CD4-positive, alpha-beta T cell treated with Interleukin-1 beta for 1 hour (primary cell): ENCODE measurements around the gene SIGLEC9.
"Not testable (repeated sequence)": the region's sequence is repeated elsewhere in the genome, so short reads cannot be mapped to it uniquely, and the experiment has no call there.

Experiments used
- DNase-seq, 2 donors: peaks; one replicate each; pipeline ENCODE4 v3.0.0-alpha.2; 2020 to 2022

The SIGLEC9 gene

GRCh38 chr19:51125421-51126075 lies 842 bp downstream of the SIGLEC9 start:
- DNase-seq: no peak

GRCh38 chr19:51127032-51127431 lies 2.3 kb downstream of the SIGLEC9 start:
- DNase-seq: no peak

DNA sequence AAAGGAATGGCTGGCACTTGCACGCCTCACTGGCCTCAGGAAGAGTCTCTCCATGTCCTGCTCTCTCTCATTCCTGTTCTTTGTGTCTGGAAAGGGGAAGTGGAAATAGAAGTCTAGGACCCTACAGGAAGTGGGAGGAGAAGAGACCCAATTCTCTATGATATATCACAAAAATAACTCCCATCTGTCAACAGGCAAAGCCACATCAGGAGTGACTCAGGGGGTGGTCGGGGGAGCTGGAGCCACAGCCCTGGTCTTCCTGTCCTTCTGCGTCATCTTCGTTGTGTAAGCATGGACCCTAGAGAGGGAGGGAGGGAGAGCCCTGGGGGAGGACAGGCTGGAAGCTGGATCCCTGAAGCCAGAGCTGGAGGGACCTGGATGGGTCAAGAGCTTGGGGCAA lies 3.0 kb downstream of the SIGLEC9 start:
- DNase-seq: peak in 1 of 2 donors; percentile 75

DNA sequence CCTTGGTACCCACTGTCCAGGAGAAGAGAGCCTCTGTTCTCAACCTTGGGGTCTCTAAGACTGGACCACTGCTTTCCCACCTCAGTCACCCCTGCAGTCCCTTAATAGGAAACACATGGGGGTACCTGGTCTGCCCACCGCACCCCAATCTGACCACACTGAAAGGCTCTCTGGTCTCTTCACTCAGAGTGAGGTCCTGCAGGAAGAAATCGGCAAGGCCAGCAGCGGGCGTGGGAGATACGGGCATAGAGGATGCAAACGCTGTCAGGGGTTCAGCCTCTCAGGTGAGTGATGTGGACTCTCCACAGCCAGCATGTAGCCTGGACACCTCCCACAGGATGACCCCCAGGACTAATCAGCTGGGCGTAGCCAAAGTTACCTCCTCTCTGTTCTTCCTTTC lies 3.5 kb downstream of the SIGLEC9 start:
- no peak for DNase-seq

DNA sequence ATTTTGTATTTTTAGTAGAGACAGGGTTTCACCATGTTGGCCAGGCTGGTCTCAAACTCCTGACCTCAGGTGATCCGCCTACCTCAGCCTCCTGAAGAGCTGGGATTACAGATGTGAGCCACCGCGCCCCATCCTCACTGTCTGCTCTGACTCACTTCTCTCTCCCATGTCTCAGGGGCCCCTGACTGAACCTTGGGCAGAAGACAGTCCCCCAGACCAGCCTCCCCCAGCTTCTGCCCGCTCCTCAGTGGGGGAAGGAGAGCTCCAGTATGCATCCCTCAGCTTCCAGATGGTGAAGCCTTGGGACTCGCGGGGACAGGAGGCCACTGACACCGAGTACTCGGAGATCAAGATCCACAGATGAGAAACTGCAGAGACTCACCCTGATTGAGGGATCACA lies 5.0 kb downstream of the SIGLEC9 start:
- no peak for DNase-seq

DNA sequence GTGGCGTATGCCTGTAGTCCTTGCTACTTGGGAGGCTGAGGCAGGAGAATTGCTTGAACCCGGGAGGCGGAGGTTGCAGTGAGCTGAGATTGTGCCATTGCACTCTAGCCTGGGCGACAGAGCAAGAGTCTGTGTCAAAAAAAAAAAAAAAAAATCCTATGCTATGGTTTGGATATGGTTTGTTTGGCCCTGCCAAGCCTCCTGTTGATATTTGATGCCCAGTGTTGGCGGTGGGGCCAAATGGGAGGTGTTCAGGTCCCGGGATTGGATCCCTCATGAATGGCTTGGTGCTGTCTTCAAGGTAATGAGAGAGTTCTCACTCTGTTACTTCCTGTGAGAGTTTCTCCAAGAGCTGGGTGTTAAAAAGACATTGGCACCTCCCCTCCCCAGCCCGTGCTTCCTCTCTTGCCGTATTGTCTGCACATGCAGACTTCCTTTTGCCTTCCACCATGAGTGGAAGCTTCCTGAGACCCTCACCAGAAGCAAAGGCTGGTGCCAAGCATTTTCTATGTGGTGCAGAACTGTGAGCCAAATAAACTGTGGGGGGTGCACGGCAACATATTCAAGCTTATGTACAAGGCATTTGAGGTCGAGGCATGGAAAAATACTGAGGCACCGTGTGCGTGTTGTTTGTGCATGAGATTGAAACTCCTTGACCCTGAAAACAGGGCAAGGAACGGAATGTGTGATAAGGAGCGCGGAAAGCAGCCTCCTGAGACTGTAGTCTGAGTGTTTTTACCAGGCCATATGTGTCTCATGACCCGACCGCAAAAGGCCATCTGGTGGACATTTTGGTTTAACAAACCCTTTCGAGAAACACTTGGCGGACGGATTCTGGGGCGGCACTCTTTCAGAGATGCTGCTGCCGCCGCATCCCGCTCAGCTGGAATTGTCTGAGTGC lies 7.3 kb downstream of the SIGLEC9 start:
- peak; percentile 36 to 41 for DNase-seq

- DNase-seq: no peak
Observed at GRCh38 chr19:51135004-51135403, 10.3 kb downstream of the SIGLEC9 start.

GRCh38 chr19:51135986-51136762 lies 11.5 kb downstream of the SIGLEC9 start:
- DNase-seq: no peak

GRCh38 chr19:51136851-51137551 lies 12.3 kb downstream of the SIGLEC9 start:
- DNase-seq: peak in 1 of 2 donors; percentile 55

GRCh38 chr19:51137792-51138425 lies 13.2 kb downstream of the SIGLEC9 start:
- DNase-seq: no peak

DNA sequence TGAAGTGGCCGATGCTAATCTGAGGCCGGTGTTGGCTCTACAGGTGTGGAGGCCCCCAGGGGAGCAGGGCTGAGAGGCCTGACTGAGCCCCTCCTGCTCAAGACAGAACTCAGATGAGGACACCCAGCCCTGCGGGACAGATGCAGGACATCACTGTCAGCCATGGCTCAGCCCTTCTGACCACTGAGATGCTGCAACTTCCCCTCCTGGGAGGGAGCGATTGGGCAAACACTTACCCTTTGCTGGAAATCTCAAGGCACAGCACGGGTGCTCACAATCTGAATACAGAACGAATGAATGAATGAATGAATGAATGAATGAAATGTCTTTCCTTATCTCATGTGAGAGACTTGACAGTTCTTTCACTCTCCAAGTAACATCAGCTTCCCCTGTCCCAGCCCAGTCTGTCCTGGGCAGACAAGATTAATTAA lies 13.9 kb downstream of the SIGLEC9 start:
- peak in 1 of 2 donors; percentile 59 for DNase-seq

- peak in 1 of 2 donors; percentile 21 for DNase-seq
Observed at GRCh38 chr19:51139299-51140014, 14.8 kb downstream of the SIGLEC9 start.

DNA sequence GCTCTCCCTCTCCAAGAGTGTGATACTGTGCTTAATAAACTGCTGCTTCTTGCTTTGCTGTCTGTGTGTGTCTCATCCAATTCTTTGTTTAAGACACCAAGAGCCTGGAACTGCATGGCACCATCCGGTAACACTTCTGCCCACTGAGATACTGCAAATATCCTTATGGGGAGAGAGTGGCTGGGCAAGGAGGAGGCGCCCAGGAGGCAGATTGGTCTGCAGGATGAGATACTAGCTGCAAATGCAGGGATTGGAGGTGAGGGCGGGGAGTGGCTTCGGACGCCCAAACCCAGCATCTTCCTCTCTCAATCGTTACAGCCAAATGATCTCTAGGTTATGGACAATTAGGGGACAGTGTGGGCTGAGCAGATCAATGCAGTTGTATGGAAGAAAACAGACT lies 15.7 kb downstream of the SIGLEC9 start:
- DNase-seq: no peak

- DNase-seq: no peak
Observed at GRCh38 chr19:51141181-51141580, 16.5 kb downstream of the SIGLEC9 start.

GRCh38 chr19:51142119-51142518 lies 17.4 kb downstream of the SIGLEC9 start, which contains the start of gene SIGLEC7:
SIGLEC7 (plus strand) TSS chr19:51142301; CDS start chr19:51142370, 69 bp downstream.
- peak in 1 of 2 donors; percentile 46 for DNase-seq

DNA sequence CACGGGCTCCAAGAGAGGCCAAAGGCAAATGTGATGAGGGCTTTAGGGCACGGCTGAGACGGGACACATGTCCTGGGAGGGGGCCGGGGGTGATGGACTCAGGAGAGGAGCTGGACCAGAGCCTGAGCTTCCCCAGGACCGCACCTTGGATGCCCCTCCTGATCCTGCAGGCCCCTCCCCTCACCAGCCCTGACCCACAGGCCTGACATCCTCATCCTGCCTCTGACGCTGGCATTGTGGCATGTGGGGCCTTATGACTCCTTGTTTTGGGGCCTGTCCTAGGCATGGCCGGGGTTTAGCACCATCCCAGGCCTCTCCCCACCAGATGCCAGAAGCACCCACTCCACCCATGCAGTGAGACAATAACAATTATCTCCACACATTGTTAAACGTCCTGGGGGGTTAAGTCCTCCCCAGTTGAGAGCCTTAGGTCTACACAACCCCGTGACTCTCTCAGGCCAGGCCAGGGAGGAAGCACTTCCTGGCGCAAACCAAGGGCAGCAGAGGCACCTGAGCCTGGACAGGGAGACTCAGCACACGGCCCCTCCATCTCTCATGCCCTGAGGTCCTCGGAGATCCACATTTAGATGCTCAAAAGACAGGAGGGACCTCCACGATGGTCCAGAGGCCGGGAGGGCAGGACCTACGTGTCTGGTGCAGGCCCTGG lies 18.2 kb downstream of the SIGLEC9 start:
- not testable (repeated sequence) for DNase-seq

GRCh38 chr19:51143486-51143885 lies 18.8 kb downstream of the SIGLEC9 start:
- no peak for DNase-seq

DNA sequence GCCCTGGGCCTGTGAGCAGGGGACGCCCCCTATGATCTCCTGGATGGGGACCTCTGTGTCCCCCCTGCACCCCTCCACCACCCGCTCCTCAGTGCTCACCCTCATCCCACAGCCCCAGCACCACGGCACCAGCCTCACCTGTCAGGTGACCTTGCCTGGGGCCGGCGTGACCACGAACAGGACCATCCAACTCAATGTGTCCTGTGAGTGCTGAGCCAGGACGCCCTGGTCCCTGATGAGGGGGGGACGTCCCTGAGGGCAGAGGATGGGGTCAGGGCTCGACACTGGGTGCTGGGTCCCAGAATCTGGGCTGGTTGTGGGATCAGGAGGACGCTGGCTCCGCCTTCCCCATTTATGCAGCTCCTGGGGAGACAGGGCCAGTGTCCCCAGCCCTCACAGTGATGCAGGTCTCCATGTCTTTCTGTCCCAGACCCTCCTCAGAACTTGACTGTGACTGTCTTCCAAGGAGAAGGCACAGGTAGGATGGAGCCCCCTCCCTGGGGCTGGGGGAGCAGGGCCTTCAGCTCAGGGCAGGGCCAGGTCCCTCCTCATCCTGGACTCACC lies 19.9 kb downstream of the SIGLEC9 start:
- DNase-seq: no peak

GRCh38 chr19:51145916-51146493 lies 21.3 kb downstream of the SIGLEC9 start:
- DNase-seq: no peak

- DNase-seq: no peak
Observed at GRCh38 chr19:51146751-51147150, 22.0 kb downstream of the SIGLEC9 start.
